ENCODE data around the gene RUBCN. TPM values are rescaled to one million over a fixed set of nuclear protein-coding genes. Genes with fewer than 3 reads are reported as not detected.

RUBCN gene
- total and polyA plus RNA-seq, 2 experiments from 2014 or later: 15.4 to 46.2 TPM

DNA sequence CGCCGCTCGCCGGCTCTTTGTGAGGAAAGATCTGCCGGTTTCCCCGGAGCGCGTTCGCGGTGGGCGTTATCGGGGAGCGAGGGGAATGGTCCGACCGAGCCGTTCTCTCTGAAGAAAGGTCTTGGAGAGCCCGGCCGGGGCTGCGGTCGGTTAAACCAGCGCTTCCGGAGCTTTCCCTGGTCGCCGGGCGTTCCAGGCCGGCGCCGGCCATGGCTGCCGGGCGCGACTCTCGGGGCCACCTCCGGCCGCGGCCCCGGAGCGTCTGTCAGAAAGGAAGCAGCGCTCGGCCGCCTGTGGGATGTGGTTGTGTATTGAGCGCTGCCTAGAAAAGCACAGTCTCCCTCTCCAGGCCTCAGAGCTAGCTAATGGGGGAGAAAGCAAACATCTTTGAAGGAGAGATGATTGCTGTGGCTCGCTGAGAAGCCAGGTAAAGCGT lies 13.7 kb upstream of the RUBCN start:
- H3K27me3 ChIP-seq: no peaks in the 10 kb centered on the region
- peaks cover 9% of the 10 kb centered on the region for H3K4me1 ChIP-seq (ENCODE audit: low read depth)
- H3K27ac ChIP-seq: peak overlapping the region; percentile 86
- peak; percentile 72 to 78 for DNase-seq (ENCODE audit: low read depth in 1 of 2, low spot score in 1 of 2)
- peak overlapping the region; percentile 74 for H3K4me3 ChIP-seq
- H3K36me3 ChIP-seq: no peaks in the 10 kb centered on the region
- no peaks in the 10 kb centered on the region for H3K9me3 ChIP-seq (ENCODE audit: low read depth)
- TF ChIP-seq, protein P1, sequence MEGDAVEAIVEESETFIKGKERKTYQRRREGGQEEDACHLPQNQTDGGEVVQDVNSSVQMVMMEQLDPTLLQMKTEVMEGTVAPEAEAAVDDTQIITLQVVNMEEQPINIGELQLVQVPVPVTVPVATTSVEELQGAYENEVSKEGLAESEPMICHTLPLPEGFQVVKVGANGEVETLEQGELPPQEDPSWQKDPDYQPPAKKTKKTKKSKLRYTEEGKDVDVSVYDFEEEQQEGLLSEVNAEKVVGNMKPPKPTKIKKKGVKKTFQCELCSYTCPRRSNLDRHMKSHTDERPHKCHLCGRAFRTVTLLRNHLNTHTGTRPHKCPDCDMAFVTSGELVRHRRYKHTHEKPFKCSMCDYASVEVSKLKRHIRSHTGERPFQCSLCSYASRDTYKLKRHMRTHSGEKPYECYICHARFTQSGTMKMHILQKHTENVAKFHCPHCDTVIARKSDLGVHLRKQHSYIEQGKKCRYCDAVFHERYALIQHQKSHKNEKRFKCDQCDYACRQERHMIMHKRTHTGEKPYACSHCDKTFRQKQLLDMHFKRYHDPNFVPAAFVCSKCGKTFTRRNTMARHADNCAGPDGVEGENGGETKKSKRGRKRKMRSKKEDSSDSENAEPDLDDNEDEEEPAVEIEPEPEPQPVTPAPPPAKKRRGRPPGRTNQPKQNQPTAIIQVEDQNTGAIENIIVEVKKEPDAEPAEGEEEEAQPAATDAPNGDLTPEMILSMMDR (IDR thresholded peaks at IDR 0.05; ENCODE audit: low read depth, low read length): no peak

DNA sequence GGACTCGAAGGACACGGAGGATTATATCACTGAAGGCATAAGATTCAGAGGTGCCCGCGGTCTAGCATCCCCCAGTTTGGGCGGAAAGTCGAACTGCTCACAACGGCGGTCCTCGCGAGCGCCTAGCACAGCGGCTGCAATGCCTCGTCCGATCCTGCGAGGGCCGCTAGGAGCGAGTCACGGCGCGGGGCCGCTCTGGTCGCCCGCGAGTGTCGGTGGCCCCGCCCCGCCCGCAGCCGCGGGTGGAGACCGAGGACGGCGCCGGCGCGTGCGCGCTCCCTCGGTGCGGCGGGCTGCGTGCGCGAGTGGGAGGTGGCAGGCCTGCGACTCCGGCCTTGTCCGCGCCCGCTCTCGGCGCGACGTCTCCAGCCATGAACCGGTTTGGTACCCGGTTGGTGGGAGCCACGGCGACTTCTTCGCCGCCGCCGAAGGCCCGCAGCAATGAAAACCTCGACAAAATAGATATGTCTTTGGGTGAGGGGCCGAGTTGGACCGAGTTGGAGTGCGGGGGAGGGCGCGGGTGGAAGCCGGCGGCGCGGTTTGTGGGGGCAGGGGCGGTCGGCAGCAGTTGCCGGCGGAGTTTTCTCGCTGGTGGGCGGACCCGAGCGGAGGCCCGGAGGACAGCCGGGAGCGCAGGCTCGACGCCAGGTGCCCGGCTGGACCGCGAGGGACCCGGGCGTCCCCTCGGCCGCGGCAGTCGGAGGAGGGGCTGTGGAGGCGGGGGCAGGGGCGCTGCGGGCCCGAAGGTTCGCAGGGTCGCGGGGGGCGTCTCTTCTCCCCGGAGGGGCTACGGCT lies 13.1 kb upstream of the RUBCN start, which contains the start of gene FYTTD1:
Gene FYTTD1 (plus strand): TSS at position 283 of the 795 bp plus-strand sequence. CDS start 89 bp downstream, at position 372.
- DNase-seq (ENCODE audit: low read depth in 1 of 2, low spot score in 1 of 2): peak; percentile 92 to 93
- peak within 1 kb of the TSS; percentile 74 for H3K4me3 ChIP-seq
- H3K27me3 ChIP-seq: no peaks in the 10 kb centered on the region
- peak within 1 kb of the TSS; percentile 86 for H3K27ac ChIP-seq
- H3K36me3 ChIP-seq: no peaks in the 10 kb centered on the region
- peaks cover 9% of the 10 kb centered on the region for H3K4me1 ChIP-seq (ENCODE audit: low read depth)
- TF ChIP-seq, protein P1 (IDR thresholded peaks at IDR 0.05; ENCODE audit: low read depth, low read length): peak; percentile 33
- no peaks in the 10 kb centered on the region for H3K9me3 ChIP-seq (ENCODE audit: low read depth)

DNA sequence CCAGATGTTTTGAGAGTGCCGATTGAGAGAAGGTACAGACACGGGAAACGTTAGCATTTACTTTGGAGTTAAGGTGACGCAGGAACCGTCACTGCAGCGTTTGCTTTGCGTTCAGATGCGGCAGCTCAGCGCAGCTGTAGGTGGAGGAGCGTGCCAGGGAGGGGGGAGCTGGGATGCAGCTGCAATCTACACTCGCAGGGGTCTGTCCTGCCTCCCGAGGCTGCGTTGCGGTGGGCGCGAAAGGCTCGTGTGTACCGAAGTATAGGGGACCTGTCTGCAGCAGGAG lies 12.6 kb upstream of the RUBCN start:
- Histone ChIP-seq H3K4me3 (peak overlapping the region; percentile 74), H3K4me1 (ENCODE audit: low read depth) (peaks cover 9% of the 10 kb centered on the region), H3K9me3 (ENCODE audit: low read depth) (no peaks in the 10 kb centered on the region), H3K27me3 (no peaks in the 10 kb centered on the region), H3K27ac (peak overlapping the region; percentile 86), H3K36me3 (no peaks in the 10 kb centered on the region)
- DNase-seq (ENCODE audit: low read depth in 1 of 2, low spot score in 1 of 2): peak; percentile 58 to 65
- TF ChIP-seq, protein P1 (IDR thresholded peaks at IDR 0.05; ENCODE audit: low read depth, low read length): no peak

DNA sequence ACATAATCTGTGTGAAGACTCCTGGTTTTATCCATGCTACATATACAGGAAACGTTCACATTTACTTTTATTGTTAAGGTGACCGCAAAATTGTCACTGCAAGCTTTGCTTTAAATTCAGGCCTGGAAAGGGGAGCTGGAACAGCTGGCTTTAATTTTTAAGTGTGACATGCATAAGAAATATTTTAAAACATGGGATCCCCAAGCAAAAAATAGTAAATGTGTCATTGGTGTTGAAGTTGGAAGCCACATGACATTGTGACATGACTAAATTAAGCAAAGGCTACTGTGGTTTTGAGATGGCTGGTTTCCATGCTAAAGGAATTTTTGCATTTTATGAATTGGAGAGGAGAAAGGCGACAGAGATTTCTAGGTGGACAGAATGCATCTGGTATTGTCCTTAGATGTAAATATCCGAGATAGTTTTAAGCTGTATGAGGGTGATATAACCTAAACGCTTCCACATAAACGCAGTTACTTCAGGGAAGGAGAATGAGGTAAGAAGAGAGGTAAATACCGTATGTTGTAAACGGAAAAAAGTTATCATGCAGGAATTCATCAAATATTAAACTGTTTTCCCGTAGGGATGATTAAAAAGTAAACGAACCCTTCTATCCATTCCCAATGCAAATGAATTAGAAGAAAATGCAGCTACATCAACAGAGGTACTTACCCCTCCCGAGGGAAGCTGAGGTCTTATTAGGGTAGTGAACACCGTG lies 12.1 kb upstream of the RUBCN start:
- TF ChIP-seq, protein P1 (IDR thresholded peaks at IDR 0.05; ENCODE audit: low read depth, low read length): no peak
- Histone ChIP-seq H3K27ac (peak overlapping the region; percentile 86), H3K36me3 (no peaks in the 10 kb centered on the region), H3K27me3 (no peaks in the 10 kb centered on the region), H3K4me3 (peak overlapping the region; percentile 74), H3K4me1 (ENCODE audit: low read depth) (peaks cover 9% of the 10 kb centered on the region), H3K9me3 (ENCODE audit: low read depth) (no peaks in the 10 kb centered on the region)
- DNase-seq (ENCODE audit: low read depth in 1 of 2, low spot score in 1 of 2): peak in 1 of 2 donors; percentile 13

DNA sequence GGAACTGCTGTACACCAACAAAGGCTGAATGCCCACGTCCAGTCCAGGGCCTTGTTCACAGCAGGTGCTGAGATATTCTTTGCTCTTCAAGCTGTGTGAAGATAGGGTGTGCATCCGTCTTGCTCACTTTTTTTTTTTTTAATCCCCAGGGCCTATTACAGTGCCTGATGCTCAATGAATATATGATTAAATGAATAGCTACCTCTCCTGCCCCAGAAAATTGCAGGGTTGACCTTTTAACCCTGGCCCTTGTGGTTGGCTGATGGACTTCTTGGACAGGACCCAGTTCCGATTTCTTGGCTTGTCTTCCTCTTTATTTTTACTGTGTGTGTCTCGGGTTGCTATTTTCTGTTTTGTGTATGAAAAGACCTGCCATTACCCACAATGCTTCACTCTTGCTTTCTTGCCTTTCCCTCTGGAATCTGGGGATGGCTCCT lies 10.1 kb upstream of the RUBCN start:
- Histone ChIP-seq H3K36me3 (no peaks in the 10 kb centered on the region), H3K27me3 (no peaks in the 10 kb centered on the region), H3K27ac (no peak overlapping the region), H3K4me1 (ENCODE audit: low read depth) (peaks cover 8% of the 10 kb centered on the region), H3K9me3 (ENCODE audit: low read depth) (no peaks in the 10 kb centered on the region), H3K4me3 (no peak overlapping the region)
- TF ChIP-seq, protein P1 (IDR thresholded peaks at IDR 0.05; ENCODE audit: low read depth, low read length): no peak
- peak in 1 of 2 donors; percentile 18 for DNase-seq (ENCODE audit: low read depth in 1 of 2, low spot score in 1 of 2)

Measured in cardiac muscle cell (in vitro differentiated cells and primary cell).